Suprapubic skin (tissue), 4 donors: ENCODE data around the gene PHETA2. TPM values are rescaled to one million over a fixed set of nuclear protein-coding genes. Genes with fewer than 3 reads are reported as not detected.
"Not testable (repeated sequence)": the region's sequence is repeated elsewhere in the genome, so short reads cannot be mapped to it uniquely, and the experiment has no call there.

Experiments used
- DNase-seq, 2 donors: peaks; one replicate each; pipeline ENCODE4 v3.0.0-alpha.2; 2019; ENCODE audit warnings: low spot score in 2 of 2
- H3K27ac ChIP-seq: fragments of 200-600 bp; sonication (generic); one replicate; pipeline ENCODE4 v1.5.1; 2019
- H3K27me3 ChIP-seq: fragments of 200-600 bp; sonication (generic); one replicate; pipeline ENCODE4 v1.5.1; 2019
- H3K36me3 ChIP-seq: fragments of 200-600 bp; sonication (generic); one replicate; pipeline ENCODE4 v1.5.1; 2019
- H3K4me1 ChIP-seq: fragments of 200-600 bp; sonication (generic); one replicate; pipeline ENCODE4 v1.5.1; 2019
- H3K4me3 ChIP-seq: fragments of 200-600 bp; sonication (generic); one replicate; pipeline ENCODE4 v1.5.1; 2019; ENCODE audit warnings: mild to moderate bottlenecking
- H3K9me3 ChIP-seq: fragments of 200-600 bp; sonication (generic); one replicate; pipeline ENCODE4 v1.5.1; 2019
- CTCF ChIP-seq, 2 donors: fragments of 200-600 bp in 1 of 2; fragments of 450-650 bp in 1 of 2; sonication (generic) in 1 of 2; IDR thresholded peaks; one replicate each; pipeline ENCODE4 v1.5.1; 2016 to 2019; ENCODE audit warnings: antibody characterized with exemption in 2 of 2, mild to moderate bottlenecking in 1 of 2, moderate library complexity in 1 of 2
- EP300 ChIP-seq: sonication (generic); formaldehyde crosslinking; IDR thresholded peaks from one replicate; pipeline ENCODE4 v1.6.1; 2017; ENCODE audit warnings: antibody characterized with exemption
- POLR2A ChIP-seq, 2 donors: fragments of 450-650 bp; IDR thresholded peaks; one replicate each; pipeline ENCODE4 v1.6.1; 2017; ENCODE audit warnings: antibody characterized with exemption in 2 of 2, mild to moderate bottlenecking in 2 of 2, moderate library complexity in 2 of 2
- POLR2AphosphoS5 ChIP-seq, 3 donors: sonication (generic); formaldehyde crosslinking; IDR thresholded peaks; one replicate each; pipeline ENCODE4 v1.6.1; 2017; ENCODE audit warnings: antibody characterized with exemption in 3 of 3
- WGBS: methylation state at CpG from one replicate; pipeline ENCODE4 v1.1.5; 2018; 5-methylcytosine and 5-hydroxymethylcytosine counted together
- total RNA-seq, 4 donors: library from RNA; depleted of rRNA; stranded (reverse); fragments of >200 nt; gene quantifications; one replicate each; pipeline ENCODE4 v1.1.0, GENCODE V29; 2016

PHETA2 gene
- total RNA-seq, 4 donors from 2014 or later: 7.1 to 11.4 (median 8.0) TPM

- H3K9me3 ChIP-seq: no peaks in the 10 kb centered on the region
- H3K4me3 ChIP-seq: peak overlapping the region; percentile 94
- H3K27ac ChIP-seq: peak overlapping the region; percentile 99
- no peak for DNase-seq
- H3K36me3 ChIP-seq: peaks cover 6% of the 10 kb centered on the region
- H3K4me1 ChIP-seq: peaks cover 24% of the 10 kb centered on the region
- H3K27me3 ChIP-seq: no peaks in the 10 kb centered on the region
- 42% methylated on average over 5 of the region's 7 CpGs for WGBS
- TF ChIP-seq POLR2AphosphoS5 (IDR thresholded peaks at IDR 0.05): no peak
- TF ChIP-seq CTCF (IDR thresholded peaks at IDR 0.05): no peak
- TF ChIP-seq POLR2A (IDR thresholded peaks at IDR 0.05): no peak
- no peak for TF ChIP-seq EP300
Observed at GRCh38 chr22:42091455-42091782, 17.4 kb downstream of the PHETA2 start.

- Histone ChIP-seq H3K27me3 (no peaks in the 10 kb centered on the region), H3K4me1 (no peaks in the 10 kb centered on the region), H3K9me3 (peaks cover 30% of the 10 kb centered on the region), H3K36me3 (peaks cover 6% of the 10 kb centered on the region), H3K27ac (no peak overlapping the region), H3K4me3 (no peak overlapping the region)
- TF ChIP-seq POLR2AphosphoS5 (IDR thresholded peaks at IDR 0.05): no peak
- TF ChIP-seq POLR2A (IDR thresholded peaks at IDR 0.05): no peak
- TF ChIP-seq EP300: no peak
- no peak for TF ChIP-seq CTCF (IDR thresholded peaks at IDR 0.05)
- no peak for DNase-seq
- WGBS: 95% methylated on average over 3 of the region's 3 CpGs
Observed at GRCh38 chr22:42101199-42101598, 27.2 kb downstream of the PHETA2 start.

GRCh38 chr22:42104332-42104860 is 30.3 kb downstream of the PHETA2 start:
- 97% methylated on average over 6 of the region's 6 CpGs for WGBS

GRCh38 chr22:42108848-42109247 is 34.8 kb downstream of the PHETA2 start:
- Histone ChIP-seq H3K9me3 (peaks cover 12% of the 10 kb centered on the region), H3K36me3 (no peaks in the 10 kb centered on the region), H3K27me3 (no peaks in the 10 kb centered on the region), H3K27ac (no peak overlapping the region), H3K4me3 (no peak overlapping the region), H3K4me1 (no peaks in the 10 kb centered on the region)
- TF ChIP-seq POLR2A (IDR thresholded peaks at IDR 0.05): no peak
- no peak for TF ChIP-seq CTCF (IDR thresholded peaks at IDR 0.05)
- no peak for TF ChIP-seq POLR2AphosphoS5 (IDR thresholded peaks at IDR 0.05)
- no peak for TF ChIP-seq EP300
- DNase-seq: no peak
- 84% methylated on average over 18 of the region's 18 CpGs for WGBS

More at GRCh38 chr22:42104332-42104860, 30.3 kb downstream of the PHETA2 start:
- peaks cover 26% of the 10 kb centered on the region for H3K9me3 ChIP-seq
- not testable (repeated sequence) for H3K27ac ChIP-seq, H3K4me1 ChIP-seq, H3K27me3 ChIP-seq, H3K4me3 ChIP-seq, H3K36me3 ChIP-seq, DNase-seq

GRCh38 chr22:42111798-42112197 is 37.8 kb downstream of the PHETA2 start:
- no peak for TF ChIP-seq CTCF (IDR thresholded peaks at IDR 0.05)
- TF ChIP-seq POLR2A (IDR thresholded peaks at IDR 0.05): no peak
- TF ChIP-seq EP300: no peak
- TF ChIP-seq POLR2AphosphoS5 (IDR thresholded peaks at IDR 0.05): no peak
- no peaks in the 10 kb centered on the region for H3K9me3 ChIP-seq
- no peak overlapping the region for H3K27ac ChIP-seq
- H3K36me3 ChIP-seq: no peaks in the 10 kb centered on the region
- no peaks in the 10 kb centered on the region for H3K27me3 ChIP-seq
- no peaks in the 10 kb centered on the region for H3K4me1 ChIP-seq
- no peak for DNase-seq
- whole genome bisulfite sequencing: 94% methylated on average over 4 of the region's 4 CpGs
- H3K4me3 ChIP-seq: no peak overlapping the region

- H3K9me3 ChIP-seq, H3K27me3 ChIP-seq, H3K27ac ChIP-seq, DNase-seq, H3K4me3 ChIP-seq, H3K4me1 ChIP-seq, H3K36me3 ChIP-seq: not testable (repeated sequence)
- 45% methylated on average over 4 of the region's 4 CpGs for WGBS
Observed at GRCh38 chr22:42112793-42113192, 38.7 kb downstream of the PHETA2 start.
